DND-41 (cell line): ENCODE measurements around the gene INHBB.

Source experiments
- ATAC-seq: fragments of 200-7000 bp; cut with Tn5 transposase; 3 replicates; pipeline ENCODE4 v1.9.1; 2021; ENCODE audit warnings: low read depth; ENCODE audit not compliant: insufficient read depth
- DNase-seq: peaks from one replicate; pipeline ENCODE4 v3.0.0-alpha.2; 2020
- H2AFZ ChIP-seq: 2 replicates; pipeline ENCODE4 v1.6.0; 2012; ENCODE audit warnings: low read depth, low read length
- H3K27ac ChIP-seq: 2 replicates; pipeline ENCODE4 v1.5.1; 2012; ENCODE audit warnings: low read length, inconsistent platforms
- H3K27me3 ChIP-seq: fragments of 200-600 bp; sonication (generic); 2 replicates; pipeline ENCODE4 v1.6.0; 2012; ENCODE audit warnings: low read length, mild to moderate bottlenecking, inconsistent platforms; ENCODE audit not compliant: insufficient read depth, poor library complexity
- H3K36me3 ChIP-seq: 2 replicates; pipeline ENCODE4 v1.5.1; 2012; ENCODE audit warnings: low read length, inconsistent platforms; ENCODE audit not compliant: insufficient read depth
- H3K4me1 ChIP-seq: 2 replicates; pipeline ENCODE4 v1.5.1; 2012; ENCODE audit warnings: mild to moderate bottlenecking, low read length; ENCODE audit not compliant: insufficient read depth
- H3K4me2 ChIP-seq: 2 replicates; pipeline ENCODE4 v1.6.0; 2012; ENCODE audit warnings: mild to moderate bottlenecking, moderate library complexity, low read length, inconsistent platforms; ENCODE audit not compliant: insufficient read depth
- H3K4me3 ChIP-seq, 2 experiments: fragments of 200-600 bp in 1 of 2; shearing (Covaris generic) in 1 of 2; 2 replicates each; pipeline ENCODE4 v1.5.1; 2012 to 2016; ENCODE audit warnings: inconsistent platforms in 2 of 2, low read length in 2 of 2, mild to moderate bottlenecking in 2 of 2, low read depth in 1 of 2, moderate library complexity in 1 of 2
- H3K79me2 ChIP-seq: 2 replicates; pipeline ENCODE4 v1.6.0; 2012; ENCODE audit warnings: low read length, inconsistent platforms; ENCODE audit not compliant: insufficient read depth
- H3K9ac ChIP-seq: 2 replicates; pipeline ENCODE4 v1.6.0; 2012; ENCODE audit warnings: low read depth, mild to moderate bottlenecking, inconsistent platforms, low read length, moderate library complexity
- H3K9me3 ChIP-seq: 2 replicates; pipeline ENCODE4 v1.5.1; 2012; ENCODE audit warnings: low read length, moderate library complexity, mild to moderate bottlenecking, inconsistent platforms; ENCODE audit not compliant: insufficient read depth, severe bottlenecking
- H4K20me1 ChIP-seq: 2 replicates; pipeline ENCODE4 v1.6.0; 2012; ENCODE audit warnings: low read length; ENCODE audit not compliant: insufficient read depth
- EZH2 ChIP-seq: IDR thresholded peaks from 3 replicates; pipeline ENCODE4 v1.6.1; 2012; ENCODE audit warnings: borderline replicate concordance, low read depth, mild to moderate bottlenecking, moderate library complexity, low read length, inconsistent platforms; ENCODE audit not compliant: severe bottlenecking
- TF ChIP-seq, protein P1 (sequence below): IDR thresholded peaks from 2 replicates; pipeline ENCODE4 v1.5.1; 2012; ENCODE audit warnings: borderline replicate concordance, low read length, moderate library complexity, mild to moderate bottlenecking; ENCODE audit not compliant: poor library complexity, severe bottlenecking; ENCODE audit errors: extremely low read depth

Gene INHBB

DNA sequence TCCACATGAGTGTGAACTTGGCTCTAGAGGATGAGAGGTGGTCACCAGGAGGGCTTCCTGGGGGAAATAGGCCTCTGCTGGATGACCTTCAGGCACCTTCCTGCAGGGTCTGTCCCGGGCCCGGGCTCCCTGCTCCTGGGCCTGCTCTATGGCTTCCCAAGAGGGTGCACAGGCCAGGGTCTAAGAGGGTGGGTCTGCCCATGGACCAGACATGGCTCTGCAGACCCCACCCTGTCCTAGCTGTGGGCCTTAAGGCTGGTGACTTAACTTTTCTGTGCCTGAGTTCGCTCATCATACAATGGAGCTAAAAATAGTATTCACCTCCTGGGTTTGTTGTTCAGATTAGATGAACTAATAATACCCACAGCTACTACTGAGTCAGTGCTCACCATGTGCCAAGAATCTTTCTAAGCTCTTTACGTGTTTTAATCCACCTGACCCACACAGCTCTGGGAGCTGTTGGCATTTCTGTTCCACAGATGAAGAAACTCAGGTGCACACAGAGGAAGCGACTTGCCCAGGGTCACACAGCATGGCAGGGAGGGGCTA is 14.4 kb downstream of the INHBB start:
- Histone ChIP-seq H4K20me1 (no peaks in the 10 kb centered on the region; the same call in 1 of the 2 replicates), H3K36me3 (no peaks in the 10 kb centered on the region), H3K9me3 (no peaks in the 10 kb centered on the region), H3K9ac (no peak overlapping the region), H3K4me1 (no peaks in the 10 kb centered on the region), H3K4me3 (no peak overlapping the region), H3K4me2 (no peak overlapping the region), H3K27ac (no peak overlapping the region), H3K27me3 (no peaks in the 10 kb centered on the region), H3K79me2 (no peaks in the 10 kb centered on the region), H2AFZ (no peak overlapping the region)
- no peak for DNase-seq
- TF ChIP-seq, protein P1, sequence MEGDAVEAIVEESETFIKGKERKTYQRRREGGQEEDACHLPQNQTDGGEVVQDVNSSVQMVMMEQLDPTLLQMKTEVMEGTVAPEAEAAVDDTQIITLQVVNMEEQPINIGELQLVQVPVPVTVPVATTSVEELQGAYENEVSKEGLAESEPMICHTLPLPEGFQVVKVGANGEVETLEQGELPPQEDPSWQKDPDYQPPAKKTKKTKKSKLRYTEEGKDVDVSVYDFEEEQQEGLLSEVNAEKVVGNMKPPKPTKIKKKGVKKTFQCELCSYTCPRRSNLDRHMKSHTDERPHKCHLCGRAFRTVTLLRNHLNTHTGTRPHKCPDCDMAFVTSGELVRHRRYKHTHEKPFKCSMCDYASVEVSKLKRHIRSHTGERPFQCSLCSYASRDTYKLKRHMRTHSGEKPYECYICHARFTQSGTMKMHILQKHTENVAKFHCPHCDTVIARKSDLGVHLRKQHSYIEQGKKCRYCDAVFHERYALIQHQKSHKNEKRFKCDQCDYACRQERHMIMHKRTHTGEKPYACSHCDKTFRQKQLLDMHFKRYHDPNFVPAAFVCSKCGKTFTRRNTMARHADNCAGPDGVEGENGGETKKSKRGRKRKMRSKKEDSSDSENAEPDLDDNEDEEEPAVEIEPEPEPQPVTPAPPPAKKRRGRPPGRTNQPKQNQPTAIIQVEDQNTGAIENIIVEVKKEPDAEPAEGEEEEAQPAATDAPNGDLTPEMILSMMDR = no peak
- no peak for TF ChIP-seq EZH2
- no peak for ATAC-seq

DNA sequence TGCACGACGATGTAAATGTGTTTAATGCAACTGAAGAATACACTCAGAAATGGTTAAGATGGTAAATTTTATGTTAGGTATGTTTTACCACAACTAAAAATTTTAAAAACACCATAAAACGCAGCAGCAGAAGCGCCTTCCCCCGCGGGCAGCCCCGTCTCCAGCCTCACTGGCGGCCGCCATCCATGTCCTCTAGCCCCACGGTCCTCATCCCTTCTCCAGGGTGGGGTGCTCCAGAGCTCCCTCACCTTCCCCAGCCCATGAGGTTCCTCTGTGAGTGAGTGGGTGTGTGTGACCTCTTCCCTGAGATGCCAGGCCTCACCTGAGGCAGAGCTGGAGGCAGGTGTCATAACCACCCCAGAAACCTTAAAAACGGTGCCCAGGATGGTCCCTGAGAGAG is 17.0 kb downstream of the INHBB start:
- Histone ChIP-seq H4K20me1 (no peaks in the 10 kb centered on the region), H3K9me3 (no peaks in the 10 kb centered on the region), H3K4me3 (no peak overlapping the region), H3K36me3 (no peaks in the 10 kb centered on the region), H3K4me2 (no peak overlapping the region), H3K27ac (no peak overlapping the region), H3K9ac (no peak overlapping the region), H3K27me3 (peaks cover 2% of the 10 kb centered on the region), H2AFZ (no peak overlapping the region), H3K79me2 (no peaks in the 10 kb centered on the region), H3K4me1 (no peaks in the 10 kb centered on the region)
- ATAC-seq (no peak), DNase-seq (no peak)
- no peak for TF ChIP-seq EZH2
- TF ChIP-seq, protein P1 = no peak

DNA sequence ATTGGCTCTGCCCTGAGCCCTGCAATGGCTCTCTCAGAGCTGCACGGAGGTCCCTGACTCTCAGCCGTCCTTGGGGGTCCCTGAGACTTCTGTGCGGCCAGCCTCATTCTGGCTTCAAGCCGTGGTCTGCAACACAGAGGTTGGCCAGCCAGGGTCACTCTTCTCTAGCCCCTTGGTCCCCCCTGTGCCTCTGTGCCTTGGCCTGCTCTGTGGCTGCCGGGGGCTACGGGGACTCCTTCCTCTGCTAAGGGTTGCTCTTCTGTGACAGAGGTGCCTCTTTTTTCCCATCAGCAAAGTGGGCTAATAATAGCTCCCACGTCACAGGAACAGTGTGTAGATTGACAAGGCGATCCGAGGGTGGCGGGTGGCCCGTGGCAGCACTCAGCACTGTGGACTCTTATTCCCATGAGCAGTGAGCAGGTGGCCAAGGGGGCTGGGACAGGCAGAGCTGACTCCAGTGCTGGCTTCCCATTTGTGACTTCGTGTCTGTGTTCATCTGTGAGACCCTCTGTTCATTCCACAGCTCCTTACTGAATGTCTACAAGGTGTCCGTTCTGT is 19.4 kb downstream of the INHBB start:
- DNase-seq (no peak), ATAC-seq (no peak)
- Histone ChIP-seq H3K4me2 (no peak overlapping the region), H3K27ac (no peak overlapping the region), H2AFZ (no peak overlapping the region), H3K27me3 (peaks cover 2% of the 10 kb centered on the region), H4K20me1 (no peaks in the 10 kb centered on the region), H3K4me3 (no peak overlapping the region), H3K9ac (no peak overlapping the region), H3K79me2 (no peaks in the 10 kb centered on the region), H3K4me1 (no peaks in the 10 kb centered on the region), H3K36me3 (no peaks in the 10 kb centered on the region), H3K9me3 (no peaks in the 10 kb centered on the region)
- TF ChIP-seq, protein P1 = no peak
- TF ChIP-seq EZH2 = no peak
